Measurements from ENCODE around the gene NECAB3.

- TF ChIP-seq, protein P1, sequence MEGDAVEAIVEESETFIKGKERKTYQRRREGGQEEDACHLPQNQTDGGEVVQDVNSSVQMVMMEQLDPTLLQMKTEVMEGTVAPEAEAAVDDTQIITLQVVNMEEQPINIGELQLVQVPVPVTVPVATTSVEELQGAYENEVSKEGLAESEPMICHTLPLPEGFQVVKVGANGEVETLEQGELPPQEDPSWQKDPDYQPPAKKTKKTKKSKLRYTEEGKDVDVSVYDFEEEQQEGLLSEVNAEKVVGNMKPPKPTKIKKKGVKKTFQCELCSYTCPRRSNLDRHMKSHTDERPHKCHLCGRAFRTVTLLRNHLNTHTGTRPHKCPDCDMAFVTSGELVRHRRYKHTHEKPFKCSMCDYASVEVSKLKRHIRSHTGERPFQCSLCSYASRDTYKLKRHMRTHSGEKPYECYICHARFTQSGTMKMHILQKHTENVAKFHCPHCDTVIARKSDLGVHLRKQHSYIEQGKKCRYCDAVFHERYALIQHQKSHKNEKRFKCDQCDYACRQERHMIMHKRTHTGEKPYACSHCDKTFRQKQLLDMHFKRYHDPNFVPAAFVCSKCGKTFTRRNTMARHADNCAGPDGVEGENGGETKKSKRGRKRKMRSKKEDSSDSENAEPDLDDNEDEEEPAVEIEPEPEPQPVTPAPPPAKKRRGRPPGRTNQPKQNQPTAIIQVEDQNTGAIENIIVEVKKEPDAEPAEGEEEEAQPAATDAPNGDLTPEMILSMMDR (IDR thresholded peaks at IDR 0.05; ENCODE audit: insufficient read depth, low read length) = no peak
- TF ChIP-seq REST (IDR thresholded peaks at IDR 0.05; ENCODE audit: insufficient replicate concordance, low read depth) = no peak
- no peak for TF ChIP-seq POLR2AphosphoS5 (IDR thresholded peaks at IDR 0.05; ENCODE audit: low read depth)
- TF ChIP-seq SPI1 (IDR thresholded peaks at IDR 0.05; ENCODE audit: borderline replicate concordance, low read depth) = no peak
Measured at GRCh38 chr20:33693289-33693688, 19.1 kb upstream of the NECAB3 start.

Data from HL-60 (cell line).